ENCODE data around the gene SLC22A31. TPM values are rescaled to one million over a fixed set of nuclear protein-coding genes. Genes with fewer than 3 reads are reported as not detected.

The SLC22A31 gene
- total RNA-seq, 2 experiments from 2014 or later = 0.39 to 0.45 TPM

GRCh38 chr16:89183463-89183862 lies 16.9 kb downstream of the SLC22A31 start:
- Mint-ChIP-seq H3K4me1 (ENCODE audit: low read depth) (peaks cover 2% of the 10 kb centered on the region), H3K9me3 (peaks cover 2% of the 10 kb centered on the region)

GRCh38 chr16:89179656-89180315 lies 20.6 kb downstream of the SLC22A31 start:
- H3K4me3 Mint-ChIP-seq = no peak overlapping the region
- no peaks in the 10 kb centered on the region for H3K9me3 Mint-ChIP-seq
- H3K4me1 Mint-ChIP-seq (ENCODE audit: low read depth) = peaks cover 2% of the 10 kb centered on the region
- no peak for DNase-seq
- intact Hi-C loops (cut with micrococcal nuclease) = no loop called here
- ChIA-PET CTCF (interaction anchor here (1.3 kb wide), 1 partner anchor 13 kb away, joined by 4 read pairs; no protein-coding TSS in a partner anchor), POLR2A (no interaction called here)
- H3K27ac Mint-ChIP-seq = no peak overlapping the region
- no peaks in the 10 kb centered on the region for H3K36me3 Mint-ChIP-seq
- no peaks in the 10 kb centered on the region for H3K27me3 Mint-ChIP-seq

More at GRCh38 chr16:89183463-89183862, 16.9 kb downstream of the SLC22A31 start:
- intact Hi-C loops (cut with micrococcal nuclease) = no loop called here
- CTCF ChIA-PET = no interaction called here
- no peaks in the 10 kb centered on the region for H3K36me3 Mint-ChIP-seq
- POLR2A ChIA-PET = interaction anchor here (0.6 kb wide), 1 partner anchor 9 kb away, joined by 3 read pairs; no protein-coding TSS in a partner anchor
- no peak overlapping the region for H3K27ac Mint-ChIP-seq
- DNase-seq = no peak
- H3K27me3 Mint-ChIP-seq = no peaks in the 10 kb centered on the region
- no peak overlapping the region for H3K4me3 Mint-ChIP-seq

GRCh38 chr16:89179148-89179484 lies 21.2 kb downstream of the SLC22A31 start:
- DNase-seq = no peak
- Mint-ChIP-seq H3K36me3 (no peaks in the 10 kb centered on the region), H3K27ac (no peak overlapping the region), H3K4me3 (no peak overlapping the region), H3K9me3 (no peaks in the 10 kb centered on the region), H3K4me1 (ENCODE audit: low read depth) (peaks cover 2% of the 10 kb centered on the region), H3K27me3 (no peaks in the 10 kb centered on the region)
- ChIA-PET POLR2A (no interaction called here), CTCF (interaction anchor here (1.3 kb wide), 1 partner anchor 12 kb away, joined by 4 read pairs; no protein-coding TSS in a partner anchor)
- intact Hi-C loops (cut with micrococcal nuclease) = no loop called here

GRCh38 chr16:89178453-89179147 lies 21.7 kb downstream of the SLC22A31 start:
- intact Hi-C loops (cut with micrococcal nuclease) = no loop called here
- H3K36me3 Mint-ChIP-seq = no peaks in the 10 kb centered on the region
- POLR2A ChIA-PET = no interaction called here
- no peak overlapping the region for H3K27ac Mint-ChIP-seq
- no peak overlapping the region for H3K4me3 Mint-ChIP-seq
- H3K4me1 Mint-ChIP-seq (ENCODE audit: low read depth) = peaks cover 2% of the 10 kb centered on the region
- no peaks in the 10 kb centered on the region for H3K9me3 Mint-ChIP-seq
- CTCF ChIA-PET = interaction anchor here (1.3 kb wide), 1 partner anchor 321 kb away, joined by 3 read pairs; no protein-coding TSS in a partner anchor
- no peak for DNase-seq
- no peaks in the 10 kb centered on the region for H3K27me3 Mint-ChIP-seq

- POLR2A ChIA-PET = no interaction called here
- no peaks in the 10 kb centered on the region for H3K27me3 Mint-ChIP-seq
- intact Hi-C loops (cut with micrococcal nuclease) = no loop called here
Observed at GRCh38 chr16:89177501-89177900, 22.8 kb downstream of the SLC22A31 start.

GRCh38 chr16:89176717-89177116 lies 23.6 kb downstream of the SLC22A31 start:
- H3K4me1 Mint-ChIP-seq (ENCODE audit: low read depth) = peaks cover under 1% of the 10 kb centered on the region
- H3K27me3 Mint-ChIP-seq = no peaks in the 10 kb centered on the region
- H3K9me3 Mint-ChIP-seq = no peaks in the 10 kb centered on the region
- no peak for DNase-seq
- no peak overlapping the region for H3K4me3 Mint-ChIP-seq
- ChIA-PET CTCF (no interaction called here), POLR2A (no interaction called here)
- intact Hi-C loops (cut with micrococcal nuclease) = no loop called here
- no peak overlapping the region for H3K27ac Mint-ChIP-seq
- H3K36me3 Mint-ChIP-seq = no peaks in the 10 kb centered on the region

More at GRCh38 chr16:89177501-89177900, 22.8 kb downstream of the SLC22A31 start:
- Mint-ChIP-seq H3K9me3 (no peaks in the 10 kb centered on the region), H3K4me1 (ENCODE audit: low read depth) (peaks cover 2% of the 10 kb centered on the region), H3K27ac (no peak overlapping the region), H3K36me3 (no peaks in the 10 kb centered on the region), H3K4me3 (no peak overlapping the region)
- CTCF ChIA-PET = interaction anchor here (1.3 kb wide), 1 partner anchor 320 kb away, joined by 3 read pairs; no protein-coding TSS in a partner anchor
- DNase-seq = no peak

- Mint-ChIP-seq H3K36me3 (no peaks in the 10 kb centered on the region), H3K27ac (no peak overlapping the region), H3K4me1 (ENCODE audit: low read depth) (no peaks in the 10 kb centered on the region), H3K27me3 (no peaks in the 10 kb centered on the region), H3K9me3 (no peaks in the 10 kb centered on the region), H3K4me3 (no peak overlapping the region)
- DNase-seq = no peak
- intact Hi-C loops (cut with micrococcal nuclease) = no loop called here
- CTCF ChIA-PET = no interaction called here
- POLR2A ChIA-PET = no interaction called here
Observed at GRCh38 chr16:89176147-89176690, 24.1 kb downstream of the SLC22A31 start.

GRCh38 chr16:89175280-89176146 lies 24.8 kb downstream of the SLC22A31 start:
- intact Hi-C loops (cut with micrococcal nuclease) = no loop called here
- ChIA-PET POLR2A (interaction anchor here (0.6 kb wide), 1 partner anchor 8 kb away, joined by 3 read pairs; no protein-coding TSS in a partner anchor), CTCF (no interaction called here)
- H3K4me1 Mint-ChIP-seq (ENCODE audit: low read depth) = peaks cover 5% of the 10 kb centered on the region
- no peaks in the 10 kb centered on the region for H3K9me3 Mint-ChIP-seq
- no peak overlapping the region for H3K4me3 Mint-ChIP-seq
- no peaks in the 10 kb centered on the region for H3K36me3 Mint-ChIP-seq
- DNase-seq = no peak
- H3K27me3 Mint-ChIP-seq = peaks cover 4% of the 10 kb centered on the region
- no peak overlapping the region for H3K27ac Mint-ChIP-seq

GRCh38 chr16:89174877-89175276 lies 25.5 kb downstream of the SLC22A31 start:
- CTCF ChIA-PET = no interaction called here
- no peak for DNase-seq
- Mint-ChIP-seq H3K9me3 (no peaks in the 10 kb centered on the region), H3K36me3 (no peaks in the 10 kb centered on the region), H3K4me1 (ENCODE audit: low read depth) (peaks cover 7% of the 10 kb centered on the region), H3K4me3 (no peak overlapping the region), H3K27ac (no peak overlapping the region), H3K27me3 (peaks cover 4% of the 10 kb centered on the region)
- POLR2A ChIA-PET = interaction anchor here (0.6 kb wide), 1 partner anchor 9 kb away, joined by 3 read pairs; no protein-coding TSS in a partner anchor
- intact Hi-C loops (cut with micrococcal nuclease) = no loop called here

- H3K4me3 Mint-ChIP-seq = no peak overlapping the region
- intact Hi-C loops (cut with micrococcal nuclease) = no loop called here
- peaks cover 4% of the 10 kb centered on the region for H3K27me3 Mint-ChIP-seq
- ChIA-PET POLR2A (interaction anchor here (0.6 kb wide), 1 partner anchor 9 kb away, joined by 3 read pairs; no protein-coding TSS in a partner anchor), CTCF (no interaction called here)
- no peaks in the 10 kb centered on the region for H3K36me3 Mint-ChIP-seq
- peaks cover 7% of the 10 kb centered on the region for H3K4me1 Mint-ChIP-seq (ENCODE audit: low read depth)
- no peak overlapping the region for H3K27ac Mint-ChIP-seq
- DNase-seq = no peak
- no peaks in the 10 kb centered on the region for H3K9me3 Mint-ChIP-seq
Observed at GRCh38 chr16:89174055-89174827, 26.1 kb downstream of the SLC22A31 start.

- H3K27ac Mint-ChIP-seq = no peak overlapping the region
- intact Hi-C loops (cut with micrococcal nuclease) = no loop called here
- no peaks in the 10 kb centered on the region for H3K36me3 Mint-ChIP-seq
- H3K4me3 Mint-ChIP-seq = no peak overlapping the region
- no peak for DNase-seq
- peaks cover 4% of the 10 kb centered on the region for H3K27me3 Mint-ChIP-seq
- H3K4me1 Mint-ChIP-seq (ENCODE audit: low read depth) = peaks cover 7% of the 10 kb centered on the region
- CTCF ChIA-PET = no interaction called here
- POLR2A ChIA-PET = no interaction called here
- H3K9me3 Mint-ChIP-seq = no peaks in the 10 kb centered on the region
Observed at GRCh38 chr16:89173174-89173921, 27.0 kb downstream of the SLC22A31 start.
